CD1c-positive myeloid dendritic cell (primary cell): ENCODE measurements around the gene RDH8.
"Not testable (repeated sequence)": the region's sequence is repeated elsewhere in the genome, so short reads cannot be mapped to it uniquely, and the experiment has no call there.

ENCODE experiments used
- DNase-seq: peaks from one replicate; pipeline ENCODE4 v3.0.0-alpha.2; 2016; ENCODE audit errors: extremely low spot score

The RDH8 gene

GRCh38 chr19:10005632-10006334 is 7.5 kb upstream of the RDH8 start:
- DNase-seq = no peak

DNA sequence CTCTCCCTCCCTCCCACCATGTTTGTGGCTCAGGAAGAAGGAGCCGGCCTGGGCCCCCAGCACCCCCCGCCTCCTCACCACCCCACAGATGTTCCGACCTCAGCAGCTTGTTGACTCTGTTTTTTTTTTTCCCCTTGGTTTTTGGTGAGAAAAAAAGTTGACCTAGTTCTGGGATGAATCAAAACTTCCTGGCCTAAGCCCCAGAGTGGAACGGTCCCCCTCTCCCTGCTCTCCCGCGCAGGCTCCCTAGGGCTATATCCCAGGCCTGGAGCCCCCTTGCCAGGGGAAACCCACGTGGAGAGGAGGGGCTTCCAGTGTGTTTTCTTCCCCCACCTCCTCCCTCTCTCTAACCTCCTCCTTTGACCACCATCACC is 7.0 kb upstream of the RDH8 start:
- DNase-seq = no peak

DNA sequence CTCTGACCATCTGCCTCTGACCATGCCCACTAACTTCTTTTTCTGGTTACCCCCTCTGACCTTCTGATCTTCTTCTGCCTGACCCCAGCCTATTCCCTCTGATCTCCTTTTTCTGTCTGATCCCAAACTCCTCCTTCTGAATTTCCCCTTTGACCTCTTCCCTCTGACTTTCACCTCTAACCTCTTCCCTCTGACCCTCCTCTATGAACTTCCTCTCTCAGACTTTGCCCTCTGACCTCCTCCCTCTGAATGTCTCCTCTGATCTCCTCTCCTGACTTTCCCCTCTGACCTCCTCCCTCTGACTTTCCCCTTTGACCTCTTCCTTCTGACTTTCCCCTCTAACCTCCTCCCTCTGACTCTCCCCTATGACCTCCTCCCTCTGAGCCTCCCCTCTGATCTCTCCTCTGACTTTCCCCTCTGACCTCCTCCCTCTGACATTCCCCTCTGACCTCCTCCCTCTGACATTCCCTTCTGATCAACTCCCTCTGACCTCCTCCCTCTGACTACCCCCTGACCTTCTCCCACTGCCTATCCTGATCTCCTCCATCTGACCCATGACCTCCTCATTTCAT is 6.4 kb upstream of the RDH8 start:
- DNase-seq = no peak

- no peak for DNase-seq
These were observed 5.7 kb upstream of the RDH8 start for GRCh38 chr19:10007371-10008183.

DNA sequence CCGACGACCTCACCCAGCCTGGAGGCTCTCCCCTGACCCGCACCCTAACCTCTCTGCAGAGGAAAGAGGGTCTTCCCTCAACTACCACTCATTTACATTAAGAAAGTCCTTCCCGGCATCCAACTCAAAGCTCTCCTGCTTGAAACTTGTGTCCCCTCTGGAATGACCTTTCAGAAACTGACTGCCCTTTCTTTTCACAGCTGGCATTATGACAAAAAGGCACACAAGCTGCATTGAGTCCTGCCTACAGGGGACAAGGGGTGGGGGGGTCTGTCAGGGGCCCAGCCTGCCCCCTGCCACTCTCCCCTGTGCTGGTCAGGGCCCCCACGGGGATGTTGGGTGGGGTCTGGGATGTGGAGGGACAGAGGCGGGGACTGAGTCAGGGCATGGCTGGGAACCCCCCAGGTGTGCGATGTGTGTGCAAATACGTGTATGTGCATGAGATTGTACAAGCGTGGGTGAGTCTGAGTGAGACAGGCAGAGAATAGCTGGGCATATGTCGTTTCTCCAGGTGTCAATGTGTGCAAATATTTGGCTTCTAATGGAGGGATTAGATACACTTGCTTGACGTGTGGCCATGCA is 5.0 kb upstream of the RDH8 start:
- no peak for DNase-seq

DNA sequence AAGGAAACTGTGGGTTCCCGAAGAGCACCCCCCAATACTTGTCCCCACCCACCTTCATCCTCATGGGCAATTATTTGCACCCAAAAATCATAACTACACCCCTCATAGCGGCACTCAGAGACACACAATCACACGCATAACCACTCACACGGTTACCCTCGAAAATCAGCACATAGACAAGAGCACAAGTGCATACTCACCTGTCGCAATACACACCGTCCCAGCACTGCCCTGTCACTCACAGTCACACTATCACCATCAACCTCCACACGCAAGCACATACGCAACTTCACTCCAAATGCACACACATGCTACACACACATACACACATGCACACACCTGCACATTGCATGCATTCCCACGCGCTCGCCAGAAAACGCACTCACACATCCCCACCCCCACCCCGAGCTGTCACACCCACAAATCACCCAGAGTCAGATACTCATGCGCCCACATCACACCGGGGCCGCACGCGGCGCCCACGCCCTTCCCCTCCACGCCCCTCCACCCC is 3.5 kb upstream of the RDH8 start:
- DNase-seq = no peak

GRCh38 chr19:10010247-10010691 is 3.0 kb upstream of the RDH8 start, which contains the start of gene COL5A3:
Gene COL5A3 (minus strand): TSS chr19:10010504. CDS start chr19:10010385, 119 bp downstream.
- DNase-seq = peak; percentile 26

- no peak for DNase-seq
These were observed 2.3 kb upstream of the RDH8 start for GRCh38 chr19:10010939-10011338.

GRCh38 chr19:10011974-10012373 is 1.3 kb upstream of the RDH8 start:
- DNase-seq = no peak

- DNase-seq = no peak
These were observed 743 bp downstream of the RDH8 start for GRCh38 chr19:10013834-10014618.

DNA sequence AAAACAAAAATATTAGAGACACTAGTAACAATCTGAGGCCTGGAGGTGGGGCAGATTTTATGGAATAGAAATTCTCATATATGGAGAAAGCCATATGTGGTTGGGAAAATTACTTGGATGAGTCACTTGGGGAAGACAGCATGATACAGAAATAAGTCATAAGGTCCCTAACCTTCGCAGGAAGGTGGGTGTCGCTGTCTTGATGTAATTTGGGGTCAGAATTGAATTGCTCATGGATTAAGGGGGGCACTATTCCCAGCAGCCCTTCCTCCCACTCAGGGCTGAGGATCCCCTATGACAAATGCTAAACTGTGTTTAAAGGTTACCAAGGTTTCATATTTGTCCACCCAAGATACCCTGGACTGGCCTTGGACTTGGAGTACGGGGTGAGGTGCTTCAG is 5.0 kb downstream of the RDH8 start:
- no peak for DNase-seq

DNA sequence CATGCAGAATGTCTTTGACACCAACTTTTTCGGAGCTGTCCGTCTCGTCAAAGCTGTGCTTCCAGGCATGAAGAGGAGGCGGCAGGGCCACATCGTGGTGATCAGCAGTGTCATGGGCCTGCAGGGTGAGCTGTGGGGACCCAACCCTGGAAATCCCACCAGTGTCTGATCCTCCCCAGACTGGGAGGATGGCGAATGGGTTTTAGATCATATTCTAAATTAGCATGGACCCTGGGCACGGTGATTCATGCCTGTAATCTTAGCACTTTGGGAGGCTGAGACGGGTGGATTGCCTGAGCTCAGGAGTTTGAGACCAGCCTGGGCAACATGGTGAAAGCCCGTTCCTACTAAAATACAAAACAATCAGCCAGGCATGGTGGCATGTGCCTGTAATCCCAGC is 5.5 kb downstream of the RDH8 start:
- no peak for DNase-seq

- no peak for DNase-seq
These were observed 6.0 kb downstream of the RDH8 start for GRCh38 chr19:10019246-10019645.

DNA sequence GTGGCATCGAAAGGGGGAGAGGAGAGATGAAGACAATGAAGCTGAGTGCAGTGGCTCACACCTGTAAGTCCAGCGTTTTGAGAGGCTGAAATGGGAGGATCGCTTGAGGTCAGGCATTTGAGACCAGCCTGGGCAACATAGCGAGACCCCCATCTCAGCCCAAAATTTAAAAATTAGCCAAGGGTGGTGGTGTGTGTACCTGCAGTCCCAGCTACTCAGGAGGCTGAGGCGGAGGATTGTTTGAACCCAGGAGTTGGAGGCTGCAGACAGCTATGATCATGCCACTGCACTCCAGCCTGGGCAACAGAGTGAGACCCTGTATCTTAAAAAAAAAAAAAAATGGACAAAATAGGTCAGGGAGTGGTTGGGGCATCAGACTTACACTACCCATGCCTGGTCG is 7.6 kb downstream of the RDH8 start:
- no peak for DNase-seq

DNA sequence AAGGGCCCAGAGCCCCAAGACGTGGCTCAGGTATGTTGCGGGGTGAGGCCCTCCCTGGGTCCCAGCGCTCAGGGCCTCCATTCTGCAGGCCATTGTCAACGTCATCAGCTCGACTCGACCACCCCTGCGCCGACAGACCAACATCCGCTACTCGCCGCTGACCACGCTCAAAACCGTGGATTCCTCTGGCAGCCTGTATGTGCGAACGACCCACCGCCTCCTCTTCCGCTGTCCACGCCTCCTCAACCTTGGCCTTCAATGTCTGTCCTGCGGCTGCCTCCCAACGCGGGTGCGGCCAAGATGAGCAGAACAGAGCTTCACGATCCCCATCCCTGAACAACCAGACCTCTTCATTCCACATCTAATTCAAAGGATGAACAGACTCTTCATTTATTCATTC is 8.2 kb downstream of the RDH8 start:
- DNase-seq = no peak

DNA sequence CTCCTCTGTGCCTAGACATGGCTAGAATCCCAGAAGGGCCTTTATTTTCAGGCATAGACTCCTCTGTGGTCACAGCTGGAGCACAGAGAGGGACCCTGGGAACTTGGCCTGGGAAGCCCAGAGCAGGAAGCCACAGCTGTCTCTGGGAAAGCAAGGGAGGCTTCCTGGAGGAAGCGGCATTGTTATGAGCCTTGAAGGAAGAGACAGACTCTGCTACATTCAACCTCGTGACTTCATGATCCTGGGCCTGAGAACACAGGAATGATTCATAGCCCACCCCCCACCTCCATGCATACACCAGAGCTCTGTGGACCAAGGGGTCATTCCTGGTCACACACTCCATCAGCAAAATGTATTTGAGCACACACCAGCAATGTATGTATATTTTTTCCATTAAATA is 8.6 kb downstream of the RDH8 start:
- no peak for DNase-seq

DNA sequence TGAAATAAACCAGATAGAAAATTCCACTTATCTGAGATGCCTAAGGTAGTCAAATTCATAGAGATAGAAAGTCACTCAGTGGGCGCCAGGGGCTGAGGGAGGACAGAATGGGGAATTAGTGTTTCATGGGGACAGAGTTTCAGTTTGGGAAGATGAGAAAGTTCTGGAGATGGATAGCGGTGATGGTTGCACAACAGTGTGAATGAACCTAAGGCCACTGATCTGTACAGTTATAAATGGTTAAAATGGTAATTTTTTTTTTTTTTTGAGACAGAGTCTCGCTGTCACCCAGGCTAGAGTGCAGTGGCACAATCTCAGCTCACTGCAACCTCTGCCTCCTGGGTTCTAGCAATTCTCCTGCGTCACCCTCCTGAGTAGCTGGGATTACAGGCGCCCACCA is 9.8 kb downstream of the RDH8 start:
- DNase-seq = not testable (repeated sequence)

DNA sequence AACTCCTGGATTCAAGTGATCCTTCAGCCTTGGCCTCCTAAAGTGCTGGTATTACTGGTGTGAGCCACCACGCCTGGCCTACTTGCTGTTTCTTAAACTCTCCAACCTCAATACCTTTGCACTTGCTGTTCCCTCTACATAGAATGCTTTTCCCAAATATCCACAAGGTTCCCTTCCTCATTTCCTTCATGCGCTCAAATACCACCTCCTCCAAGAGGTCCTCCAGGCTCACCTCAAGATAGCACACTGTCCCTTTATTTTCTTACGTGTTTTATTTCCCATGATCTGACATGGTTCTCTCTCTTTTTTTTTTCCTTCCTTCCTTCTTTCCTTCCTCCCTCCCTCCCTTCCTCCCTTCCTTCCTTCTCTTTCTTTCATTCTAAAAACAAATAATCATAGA is 13.5 kb downstream of the RDH8 start:
- no peak for DNase-seq

DNA sequence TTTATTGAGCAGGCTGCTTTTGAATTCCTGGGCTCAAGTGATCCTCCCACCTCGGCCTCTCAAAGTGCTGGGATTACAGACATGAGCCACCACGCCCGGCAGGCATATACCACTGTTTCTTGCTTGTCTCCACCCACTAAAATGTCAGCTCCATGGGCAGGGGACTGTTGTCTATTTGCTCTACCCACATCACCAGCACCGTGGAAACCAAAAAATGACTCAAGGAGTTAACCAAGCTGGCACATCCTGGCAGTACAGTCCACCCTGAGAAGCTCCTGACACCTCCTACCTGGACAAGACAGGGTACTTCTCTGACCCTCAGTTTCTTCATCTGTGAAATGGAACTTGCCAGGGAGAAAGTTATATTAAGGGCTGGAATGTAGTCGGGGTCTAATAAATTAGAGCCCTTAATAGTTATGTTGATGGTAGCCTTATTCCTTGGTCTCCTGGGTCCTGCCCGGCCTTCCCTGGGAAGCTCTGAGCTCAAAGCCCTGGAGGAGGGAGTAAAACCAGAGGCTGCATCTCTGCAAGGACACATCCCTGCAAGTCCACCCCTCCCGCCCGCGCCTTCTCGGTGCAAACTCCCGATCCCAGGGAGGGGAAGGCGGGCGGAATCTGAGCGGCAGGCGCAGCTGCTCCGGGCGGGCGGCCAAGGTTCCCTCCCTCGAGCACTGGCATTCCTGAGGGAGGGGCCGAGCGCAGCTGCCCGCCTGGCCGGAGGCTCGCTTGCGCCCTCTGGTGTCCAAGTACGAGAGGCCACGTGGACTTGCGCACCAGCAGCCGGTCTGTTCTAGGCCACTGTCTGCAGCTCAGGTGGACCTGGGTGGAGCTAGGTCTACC is 14.1 kb downstream of the RDH8 start:
- peak; percentile 91 for DNase-seq

GRCh38 chr19:10033614-10034013 is 20.3 kb downstream of the RDH8 start:
- no peak for DNase-seq
